Transverse colon (tissue), 4 donors: ENCODE data around the gene CAMSAP3. TPM values are rescaled to one million over a fixed set of nuclear protein-coding genes. Genes with fewer than 3 reads are reported as not detected.
A peak's percentile ranks its signal among the peaks of the same experiment; 100 is the strongest.

Experiments used
- DNase-seq: peaks from one replicate; pipeline ENCODE4 v3.0.0-alpha.2; 2019
- H3K27ac ChIP-seq, 4 donors: fragments of 200-600 bp; sonication (generic); 2 replicates each; pipeline ENCODE4 v1.5.1; 2016 to 2018; ENCODE audit warnings: inconsistent platforms in 4 of 4
- H3K27me3 ChIP-seq: fragments of 200-600 bp; sonication (generic); 2 replicates; pipeline ENCODE4 v1.5.1; 2017; ENCODE audit warnings: inconsistent platforms
- H3K36me3 ChIP-seq, 4 donors: fragments of 200-600 bp; sonication (generic); 2 replicates each; pipeline ENCODE4 v1.5.1; 2017 to 2019; ENCODE audit warnings: inconsistent platforms in 4 of 4
- H3K4me1 ChIP-seq, 4 donors: fragments of 200-600 bp; sonication (generic); 2 replicates each; pipeline ENCODE4 v1.5.1; 2017 to 2020; ENCODE audit warnings: inconsistent platforms in 4 of 4
- H3K4me3 ChIP-seq, 4 donors: fragments of 200-600 bp; sonication (generic); 1 replicate in 1 of 4; 2 replicates in 3 of 4; pipeline versions ENCODE4 v1.5.1 to v1.6.1; 2017 to 2019; ENCODE audit warnings: inconsistent platforms in 4 of 4
- H3K9me3 ChIP-seq, 2 donors: fragments of 200-600 bp; sonication (generic); 2 replicates each; pipeline ENCODE4 v1.5.1; 2017 to 2019; ENCODE audit warnings: inconsistent platforms in 2 of 2
- EP300 ChIP-seq: sonication (generic); formaldehyde crosslinking; IDR thresholded peaks from one replicate; pipeline ENCODE4 v1.6.1; 2017; ENCODE audit warnings: antibody characterized with exemption, low read depth
- POLR2A ChIP-seq: fragments of 450-650 bp; IDR thresholded peaks from one replicate; pipeline ENCODE4 v1.6.1; 2016; ENCODE audit warnings: antibody characterized with exemption, mild to moderate bottlenecking, moderate library complexity
- POLR2AphosphoS5 ChIP-seq, 3 donors: sonication (generic); formaldehyde crosslinking; IDR thresholded peaks; one replicate each; pipeline ENCODE4 v1.6.1; 2016; ENCODE audit warnings: antibody characterized with exemption in 3 of 3
- WGBS, 2 donors: methylation state at CpG; one replicate each; pipeline ENCODE4 v1.1.5; 2018; ENCODE audit warnings: low coverage in 1 of 2; 5-methylcytosine and 5-hydroxymethylcytosine counted together
- in situ Hi-C, 4 donors: fragments of 200-750 bp; cut with MboI; loops; one replicate each; pipeline versions ENCODE4 v1.15.0 to v1.15.1; 2017; ENCODE audit warnings: low sequenced_read_pairs in 3 of 4, low pct_ligation_motif_present in 1 of 4, low pct_unique_long_range_greater_than_20kb in 1 of 4
- intact Hi-C: fragments of 100-400 bp; cut with DNase I; formaldehyde crosslinking; loops from one replicate; pipeline ENCODE4 v1.15.1; 2023; ENCODE audit warnings: low total_unique reads
- total RNA-seq, 4 donors: library from RNA; depleted of rRNA; stranded (reverse); fragments of >200 nt; gene quantifications; one replicate each; pipeline ENCODE4 v1.1.0, GENCODE V29; 2016
- TF ChIP-seq, protein P1 (sequence below), 5 experiments: fragments of 200-600 bp in 3 of 5; fragments of 450-650 bp in 2 of 5; sonication (generic) in 3 of 5; IDR thresholded peaks; 1 replicate in 2 of 5; 2 replicates in 3 of 5; pipeline ENCODE4 v1.5.1; 2016 to 2017; ENCODE audit warnings: antibody characterized with exemption in 5 of 5, inconsistent platforms in 3 of 5, mild to moderate bottlenecking in 2 of 5, moderate library complexity in 1 of 5

CAMSAP3 gene
- total RNA-seq, 4 donors from 2014 or later, result 36.2 to 114 (median 61.6) TPM

DNA sequence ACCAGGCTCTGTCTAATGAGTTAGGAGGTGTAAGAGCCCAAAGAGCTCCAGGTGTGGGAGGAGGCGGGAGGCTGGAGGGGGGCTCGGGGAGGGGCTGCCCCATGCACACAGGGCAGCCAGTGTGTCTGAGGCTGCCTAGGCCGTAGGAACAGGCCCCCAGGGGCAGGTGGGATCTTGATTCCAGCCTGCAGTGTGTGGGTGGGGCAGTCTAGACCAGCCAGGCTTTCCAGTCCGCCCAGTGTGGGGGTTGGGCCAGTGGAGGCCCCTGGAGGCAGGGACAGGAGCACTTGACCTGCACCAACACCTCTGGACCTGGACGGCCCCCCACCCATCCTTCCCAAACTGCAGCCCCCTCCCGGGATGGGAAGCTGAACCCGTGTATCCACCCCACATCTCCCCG is 5.4 kb upstream of the CAMSAP3 start:
- H3K36me3 ChIP-seq, result no peaks in the 10 kb centered on the region
- 51 to 80% methylated on average over 1 to 4 of the region's 8 CpGs for WGBS, 2 donors
- H3K4me3 ChIP-seq, result no peak overlapping the region
- peaks cover 35% of the 10 kb centered on the region for H3K27me3 ChIP-seq
- TF ChIP-seq POLR2AphosphoS5 (IDR thresholded peaks at IDR 0.05) (no peak), POLR2A (no peak), EP300 (no peak)
- TF ChIP-seq, protein P1, sequence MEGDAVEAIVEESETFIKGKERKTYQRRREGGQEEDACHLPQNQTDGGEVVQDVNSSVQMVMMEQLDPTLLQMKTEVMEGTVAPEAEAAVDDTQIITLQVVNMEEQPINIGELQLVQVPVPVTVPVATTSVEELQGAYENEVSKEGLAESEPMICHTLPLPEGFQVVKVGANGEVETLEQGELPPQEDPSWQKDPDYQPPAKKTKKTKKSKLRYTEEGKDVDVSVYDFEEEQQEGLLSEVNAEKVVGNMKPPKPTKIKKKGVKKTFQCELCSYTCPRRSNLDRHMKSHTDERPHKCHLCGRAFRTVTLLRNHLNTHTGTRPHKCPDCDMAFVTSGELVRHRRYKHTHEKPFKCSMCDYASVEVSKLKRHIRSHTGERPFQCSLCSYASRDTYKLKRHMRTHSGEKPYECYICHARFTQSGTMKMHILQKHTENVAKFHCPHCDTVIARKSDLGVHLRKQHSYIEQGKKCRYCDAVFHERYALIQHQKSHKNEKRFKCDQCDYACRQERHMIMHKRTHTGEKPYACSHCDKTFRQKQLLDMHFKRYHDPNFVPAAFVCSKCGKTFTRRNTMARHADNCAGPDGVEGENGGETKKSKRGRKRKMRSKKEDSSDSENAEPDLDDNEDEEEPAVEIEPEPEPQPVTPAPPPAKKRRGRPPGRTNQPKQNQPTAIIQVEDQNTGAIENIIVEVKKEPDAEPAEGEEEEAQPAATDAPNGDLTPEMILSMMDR (IDR thresholded peaks at IDR 0.05), result no peak
- in situ Hi-C loops (no loop called here), intact Hi-C loops (loop anchor here (2.0 kb wide), 1 partner anchor 239 kb away; no protein-coding TSS in a partner anchor)
- DNase-seq, result peak; percentile 50
- H3K9me3 ChIP-seq, result no peaks in the 10 kb centered on the region
- no peak overlapping the region for H3K27ac ChIP-seq
- H3K4me1 ChIP-seq, result no peaks in the 10 kb centered on the region

- peak overlapping the region; percentile 34 to 81 (median 72) for H3K27ac ChIP-seq
- intact Hi-C loops (no loop called here), in situ Hi-C loops (no loop called here)
- no peaks in the 10 kb centered on the region for H3K36me3 ChIP-seq
- DNase-seq, result peak; percentile 36
- H3K4me3 ChIP-seq, result peak overlapping the region; percentile 2 to 72 (median 58)
- peaks cover 45% of the 10 kb centered on the region for H3K27me3 ChIP-seq
- H3K4me1 ChIP-seq, result peaks cover 0 to 9% (median 6%) of the 10 kb centered on the region in 4 donors
- WGBS, 2 donors, result 4% methylated on average over 60 of the region's 70 CpGs; no CpG with 5 or more reads in 1 of the 2 donors
- no peaks in the 10 kb centered on the region for H3K9me3 ChIP-seq
- TF ChIP-seq POLR2AphosphoS5 (IDR thresholded peaks at IDR 0.05), result no peak
- TF ChIP-seq EP300, result no peak
- no peak for TF ChIP-seq POLR2A
These were observed 711 bp downstream of the CAMSAP3 start for GRCh38 chr19:7596211-7596937.

GRCh38 chr19:7597689-7598088 is 2.0 kb downstream of the CAMSAP3 start:
- no peak for TF ChIP-seq POLR2AphosphoS5 (IDR thresholded peaks at IDR 0.05)
- TF ChIP-seq, protein P1 (IDR thresholded peaks at IDR 0.05), result no peak
- no peak for TF ChIP-seq POLR2A
- no peak for TF ChIP-seq EP300
- Histone ChIP-seq H3K4me3 (no peak overlapping the region), H3K9me3 (no peaks in the 10 kb centered on the region), H3K27me3 (peaks cover 50% of the 10 kb centered on the region), H3K27ac (no peak overlapping the region), H3K36me3 (no peaks in the 10 kb centered on the region), H3K4me1 (peaks cover 0 to 9% (median 6%) of the 10 kb centered on the region in 4 donors)
- 80 to 83% methylated on average over 5 to 9 of the region's 9 CpGs for WGBS, 2 donors
- in situ Hi-C loops, result no loop called here
- DNase-seq, result no peak
- intact Hi-C loops, result no loop called here

DNA sequence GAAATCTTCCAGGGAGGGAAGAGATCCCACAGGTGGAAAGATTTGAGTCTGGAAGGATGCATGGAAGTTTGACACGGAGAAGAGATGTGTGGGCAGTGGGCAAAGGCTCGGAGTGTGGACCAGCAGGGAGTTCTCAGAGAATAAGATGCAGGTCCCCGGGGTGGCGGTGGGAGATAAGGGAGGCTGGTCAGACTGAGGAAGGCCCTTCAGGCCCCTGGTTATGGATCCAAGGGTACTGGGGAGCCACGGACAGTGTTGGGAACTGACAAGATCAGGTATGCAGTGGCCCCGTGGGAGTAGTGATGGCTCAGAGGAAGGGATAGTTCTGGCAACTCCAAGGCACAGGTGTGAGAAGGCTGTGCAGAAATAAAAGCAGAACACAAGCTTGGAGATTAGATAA is 2.5 kb downstream of the CAMSAP3 start:
- peaks cover 0 to 9% (median 6%) of the 10 kb centered on the region in 4 donors for H3K4me1 ChIP-seq
- peaks cover 50% of the 10 kb centered on the region for H3K27me3 ChIP-seq
- WGBS, 2 donors, result 69 to 100% methylated on average over 1 to 6 of the region's 6 CpGs
- intact Hi-C loops, result no loop called here
- H3K36me3 ChIP-seq, result no peaks in the 10 kb centered on the region
- TF ChIP-seq, protein P1 (IDR thresholded peaks at IDR 0.05), result no peak
- TF ChIP-seq POLR2A, result no peak
- no peak for TF ChIP-seq POLR2AphosphoS5 (IDR thresholded peaks at IDR 0.05)
- TF ChIP-seq EP300, result no peak
- H3K4me3 ChIP-seq, result no peak overlapping the region
- no peak for DNase-seq
- no peaks in the 10 kb centered on the region for H3K9me3 ChIP-seq
- no peak overlapping the region for H3K27ac ChIP-seq
- in situ Hi-C loops, result no loop called here
